Prostate gland (tissue), 2 donors: Measurements from ENCODE around the gene RRP1.

ENCODE experiments used
- POLR2A ChIP-seq: fragments of 450-650 bp; IDR thresholded peaks from one replicate; pipeline ENCODE4 v1.6.1; 2016; ENCODE audit warnings: antibody characterized with exemption, mild to moderate bottlenecking
- POLR2AphosphoS5 ChIP-seq: sonication (generic); formaldehyde crosslinking; IDR thresholded peaks from one replicate; pipeline ENCODE4 v1.6.1; 2017; ENCODE audit warnings: antibody characterized with exemption
- TF ChIP-seq, protein P1 (sequence below), 4 experiments: fragments of 200-600 bp in 2 of 4; fragments of 450-650 bp in 2 of 4; sonication (generic) in 2 of 4; IDR thresholded peaks; 1 replicate in 3 of 4; 2 replicates in 1 of 4; pipeline ENCODE4 v1.5.1; 2016 to 2019; ENCODE audit warnings: antibody characterized with exemption in 4 of 4, mild to moderate bottlenecking in 2 of 4, moderate library complexity in 2 of 4

DNA sequence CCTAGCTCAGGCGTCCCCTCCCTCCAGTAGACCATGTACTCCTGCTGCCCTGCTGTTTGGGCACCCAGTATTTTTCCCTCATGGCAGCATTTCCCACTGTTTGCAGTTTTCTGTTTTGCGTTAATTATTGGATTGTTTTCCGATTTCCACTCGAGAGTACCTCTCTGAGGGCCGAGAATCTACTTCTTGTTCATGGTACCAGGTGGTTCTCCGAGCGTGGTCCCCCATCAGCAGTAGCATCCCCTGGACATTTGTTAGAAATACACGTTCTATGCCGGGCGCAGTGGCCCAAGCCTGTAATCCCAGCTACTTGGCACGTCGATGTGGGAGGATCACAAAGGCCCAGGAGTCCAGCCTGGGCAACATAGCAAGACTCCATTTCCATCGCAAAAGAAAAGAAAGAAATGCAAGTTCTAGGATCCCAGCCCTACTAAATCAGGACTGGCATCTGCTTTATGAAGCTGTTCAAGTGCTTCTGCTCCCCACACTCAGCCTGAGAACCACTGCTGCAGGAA lies 690 bp downstream of the RRP1 start:
- TF ChIP-seq, protein P1, sequence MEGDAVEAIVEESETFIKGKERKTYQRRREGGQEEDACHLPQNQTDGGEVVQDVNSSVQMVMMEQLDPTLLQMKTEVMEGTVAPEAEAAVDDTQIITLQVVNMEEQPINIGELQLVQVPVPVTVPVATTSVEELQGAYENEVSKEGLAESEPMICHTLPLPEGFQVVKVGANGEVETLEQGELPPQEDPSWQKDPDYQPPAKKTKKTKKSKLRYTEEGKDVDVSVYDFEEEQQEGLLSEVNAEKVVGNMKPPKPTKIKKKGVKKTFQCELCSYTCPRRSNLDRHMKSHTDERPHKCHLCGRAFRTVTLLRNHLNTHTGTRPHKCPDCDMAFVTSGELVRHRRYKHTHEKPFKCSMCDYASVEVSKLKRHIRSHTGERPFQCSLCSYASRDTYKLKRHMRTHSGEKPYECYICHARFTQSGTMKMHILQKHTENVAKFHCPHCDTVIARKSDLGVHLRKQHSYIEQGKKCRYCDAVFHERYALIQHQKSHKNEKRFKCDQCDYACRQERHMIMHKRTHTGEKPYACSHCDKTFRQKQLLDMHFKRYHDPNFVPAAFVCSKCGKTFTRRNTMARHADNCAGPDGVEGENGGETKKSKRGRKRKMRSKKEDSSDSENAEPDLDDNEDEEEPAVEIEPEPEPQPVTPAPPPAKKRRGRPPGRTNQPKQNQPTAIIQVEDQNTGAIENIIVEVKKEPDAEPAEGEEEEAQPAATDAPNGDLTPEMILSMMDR (IDR thresholded peaks at IDR 0.05) = no peak
- TF ChIP-seq POLR2A = no peak
- no peak for TF ChIP-seq POLR2AphosphoS5
